ENCODE measurements around the gene ADAMTS12.

The ADAMTS12 gene

GRCh38 chr5:33637011-33637410 lies 254.8 kb downstream of the ADAMTS12 start:
- DNase-seq: no peak

GRCh38 chr5:33635582-33635981 lies 256.2 kb downstream of the ADAMTS12 start:
- DNase-seq: no peak

- no peak for DNase-seq
Measured at GRCh38 chr5:33633699-33634098, 258.1 kb downstream of the ADAMTS12 start.

- DNase-seq: no peak
Measured at GRCh38 chr5:33631786-33632185, 260.0 kb downstream of the ADAMTS12 start.

GRCh38 chr5:33631139-33631538 lies 260.7 kb downstream of the ADAMTS12 start:
- DNase-seq: no peak

GRCh38 chr5:33629999-33630398 lies 261.8 kb downstream of the ADAMTS12 start:
- DNase-seq: no peak

- DNase-seq: no peak
Measured at GRCh38 chr5:33628796-33629195, 263.0 kb downstream of the ADAMTS12 start.

GRCh38 chr5:33621514-33621913 lies 270.3 kb downstream of the ADAMTS12 start:
- DNase-seq: no peak

- DNase-seq: no peak
Measured at GRCh38 chr5:33614039-33614438, 277.8 kb downstream of the ADAMTS12 start.

- no peak for DNase-seq
Measured at GRCh38 chr5:33612386-33612785, 279.4 kb downstream of the ADAMTS12 start.

- no peak for DNase-seq
Measured at GRCh38 chr5:33611877-33612276, 279.9 kb downstream of the ADAMTS12 start.

- DNase-seq: no peak
Measured at GRCh38 chr5:33608344-33609041, 283.3 kb downstream of the ADAMTS12 start.

- no peak for DNase-seq
Measured at GRCh38 chr5:33604503-33604902, 287.3 kb downstream of the ADAMTS12 start.

GRCh38 chr5:33601881-33602280 lies 289.9 kb downstream of the ADAMTS12 start:
- no peak for DNase-seq

GRCh38 chr5:33595303-33595702 lies 296.5 kb downstream of the ADAMTS12 start:
- DNase-seq: no peak

GRCh38 chr5:33594006-33594405 lies 297.8 kb downstream of the ADAMTS12 start:
- DNase-seq: no peak

- no peak for DNase-seq
Measured at GRCh38 chr5:33592245-33592644, 299.5 kb downstream of the ADAMTS12 start.

GRCh38 chr5:33588654-33589372 lies 303.0 kb downstream of the ADAMTS12 start:
- DNase-seq: peak; percentile 21

- no peak for DNase-seq
Measured at GRCh38 chr5:33583332-33583731, 308.5 kb downstream of the ADAMTS12 start.

GRCh38 chr5:33582417-33582816 lies 309.4 kb downstream of the ADAMTS12 start:
- DNase-seq: no peak

GRCh38 chr5:33579789-33580188 lies 312.0 kb downstream of the ADAMTS12 start:
- no peak for DNase-seq

- no peak for DNase-seq
Measured at GRCh38 chr5:33579152-33579551, 312.6 kb downstream of the ADAMTS12 start.

GRCh38 chr5:33576726-33577590 lies 314.8 kb downstream of the ADAMTS12 start:
- no peak for DNase-seq

GRCh38 chr5:33565324-33565723 lies 326.5 kb downstream of the ADAMTS12 start:
- DNase-seq: no peak

Measured in stimulated activated CD4-positive, alpha-beta T cell treated with anti-CD3 and anti-CD28 coated beads, Interleukin-4, amount 100 ng/mL, for 24 hours (primary cell).